ENCODE data around the gene AMOTL1.
"Not testable (repeated sequence)": the region's sequence is repeated elsewhere in the genome, so short reads cannot be mapped to it uniquely, and the experiment has no call there.

Gene AMOTL1

DNA sequence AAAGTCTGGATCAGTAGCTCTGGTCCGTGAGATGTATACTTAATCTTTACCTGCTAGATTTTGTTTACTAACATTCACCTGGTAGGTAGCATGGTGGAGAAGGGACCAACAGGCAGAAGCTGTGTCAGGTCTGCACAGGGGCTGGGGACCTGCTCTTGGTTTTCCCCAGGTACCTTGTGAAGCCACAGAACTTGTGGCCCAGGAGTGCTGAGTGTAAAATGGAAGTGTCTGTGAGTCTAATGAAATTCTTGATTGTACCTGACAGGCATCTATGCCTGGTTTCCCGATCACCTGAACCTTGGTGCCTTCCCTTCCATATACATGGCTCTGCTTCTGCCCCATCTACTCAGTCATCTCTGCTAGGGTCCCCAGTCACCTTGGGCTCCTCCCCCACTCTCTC is 110.8 kb downstream of the AMOTL1 start:
- no peak for DNase-seq (ENCODE audit: low read depth, low spot score)

DNA sequence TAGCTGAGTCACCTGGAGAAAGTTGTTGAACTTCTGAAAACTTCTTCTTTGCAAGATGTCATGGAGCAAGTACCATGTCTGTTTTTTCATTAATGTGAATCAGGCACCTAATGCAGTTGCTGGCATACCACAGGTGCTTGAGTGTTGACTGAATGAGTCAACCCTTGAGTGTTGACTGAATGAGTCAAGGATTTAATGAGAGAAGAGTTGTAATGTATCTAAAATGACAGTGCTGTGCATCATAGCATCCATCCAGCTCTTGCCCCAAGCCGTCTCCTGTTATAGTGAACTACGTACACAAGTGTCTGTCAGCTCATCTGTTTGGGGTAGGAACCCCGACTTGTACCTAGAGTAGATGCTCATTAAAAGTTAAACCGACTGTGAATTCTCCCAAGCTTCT is 112.1 kb downstream of the AMOTL1 start:
- no peak for DNase-seq (ENCODE audit: low read depth, low spot score)

DNA sequence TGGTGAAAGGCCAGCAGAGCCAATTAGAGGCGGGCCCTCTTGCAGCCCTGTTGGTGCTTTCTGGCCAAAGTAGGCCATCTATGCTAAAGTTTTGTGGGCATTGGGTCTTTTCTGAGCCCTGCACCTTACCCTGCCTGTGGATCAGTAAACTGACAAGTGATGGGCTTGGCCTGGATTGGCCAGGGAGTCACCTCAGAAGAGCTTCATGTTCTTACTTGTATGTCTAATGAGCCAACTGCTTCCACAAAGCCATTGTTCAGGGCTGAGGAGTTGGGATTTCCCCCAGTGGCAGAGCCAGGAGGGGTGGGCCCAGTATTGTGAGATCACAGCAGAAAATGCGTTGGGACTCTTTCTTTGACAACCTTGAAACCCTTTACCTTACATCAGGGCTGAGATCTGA is 114.8 kb downstream of the AMOTL1 start:
- peak; percentile 48 for DNase-seq (ENCODE audit: low read depth, low spot score)

DNA sequence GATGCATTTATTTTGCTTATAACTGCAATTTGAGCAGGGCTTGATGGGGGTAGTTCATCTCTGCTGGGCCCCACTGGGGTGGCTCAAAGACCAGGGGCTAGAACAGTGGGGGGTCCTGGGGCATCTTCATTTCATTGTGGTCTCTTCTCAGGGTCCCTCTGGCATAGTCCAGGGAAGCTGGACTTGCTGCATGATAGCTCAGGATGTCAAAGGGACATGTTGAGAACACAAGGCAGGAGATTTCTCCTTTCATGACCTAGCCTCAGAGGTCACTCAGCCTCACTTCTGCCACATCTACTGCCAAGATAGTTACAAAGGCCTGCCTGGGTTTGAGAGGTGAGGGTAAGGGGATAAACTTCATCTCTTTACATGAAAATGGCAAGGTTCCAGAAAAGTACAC is 115.7 kb downstream of the AMOTL1 start:
- no peak for DNase-seq (ENCODE audit: low read depth, low spot score)

DNA sequence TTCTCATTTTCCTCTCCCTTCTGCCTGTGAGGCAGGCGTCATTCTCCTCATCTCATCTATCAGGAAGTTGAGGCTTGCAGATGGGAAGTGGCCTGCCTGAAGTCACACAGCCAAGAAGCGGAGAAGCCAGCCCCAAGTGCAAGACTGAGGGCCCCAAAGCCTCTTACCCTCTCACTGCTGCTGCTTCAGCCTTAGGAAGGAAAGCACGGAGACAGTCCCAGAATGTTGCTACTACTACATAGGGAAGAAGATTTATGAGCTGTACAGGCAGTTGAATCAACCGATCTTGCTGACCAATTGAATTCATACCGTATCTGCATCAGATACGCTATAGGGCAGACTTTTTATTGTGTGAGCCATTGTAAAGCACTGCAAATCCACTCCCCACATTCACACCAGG is 116.2 kb downstream of the AMOTL1 start:
- DNase-seq (ENCODE audit: low read depth, low spot score) = no peak

DNA sequence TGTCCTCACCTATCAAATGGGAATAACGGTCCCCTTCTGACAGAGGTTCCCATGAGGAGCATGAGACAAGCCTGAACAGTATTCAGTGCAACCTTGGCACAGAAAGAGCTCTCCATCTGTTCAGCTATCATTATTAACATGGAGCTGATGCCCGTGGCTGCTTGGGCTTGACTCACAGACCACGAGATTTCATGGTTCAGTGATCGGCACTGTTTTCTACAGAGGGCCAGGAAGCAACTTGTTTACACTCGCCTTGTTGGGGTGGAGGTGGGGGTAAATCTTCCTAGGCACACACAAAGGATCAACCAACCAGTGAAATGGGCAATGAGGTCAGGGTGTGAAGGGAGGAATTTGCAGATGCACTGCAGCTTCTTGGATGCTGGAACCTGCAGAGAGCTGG is 117.0 kb downstream of the AMOTL1 start:
- DNase-seq (ENCODE audit: low read depth, low spot score) = peak; percentile 88

DNA sequence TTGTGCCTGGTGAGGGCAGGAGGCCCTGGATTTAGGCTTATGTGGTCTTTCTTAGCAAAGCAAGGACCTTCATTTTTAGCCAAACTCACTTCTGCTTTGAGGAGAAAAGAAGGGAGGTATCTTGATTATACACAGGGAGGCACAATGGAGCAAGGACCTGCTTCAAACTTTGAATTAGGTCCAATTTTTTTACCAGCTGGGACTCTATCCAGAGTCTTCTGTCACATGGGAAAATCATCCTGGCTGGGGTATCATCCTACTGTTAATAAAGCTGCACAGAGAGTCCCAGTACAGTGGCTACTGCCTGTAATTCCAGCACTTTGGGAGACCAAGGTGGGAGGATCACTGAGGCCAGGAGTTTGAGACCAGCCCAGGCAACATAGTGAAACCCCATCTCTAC is 117.4 kb downstream of the AMOTL1 start:
- peak; percentile 36 for DNase-seq (ENCODE audit: low read depth, low spot score)

DNA sequence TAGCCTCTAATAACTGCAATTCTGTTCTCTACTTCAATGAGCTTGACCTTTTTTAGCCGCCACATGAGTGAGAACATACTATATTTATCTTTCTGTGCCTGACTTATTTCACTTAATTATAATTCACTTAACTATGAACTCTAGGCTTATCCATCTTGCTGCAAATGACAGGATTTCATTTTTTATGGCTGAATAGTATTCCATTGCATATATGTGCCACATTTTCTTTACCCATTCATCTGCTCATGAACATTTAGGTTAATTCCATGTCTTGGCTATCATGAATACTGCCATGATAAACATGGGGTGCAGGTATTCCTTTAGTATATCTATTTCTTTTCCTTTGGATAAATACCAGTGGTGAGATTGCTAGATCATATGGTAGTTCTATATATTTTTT is 120.0 kb downstream of the AMOTL1 start:
- DNase-seq (ENCODE audit: low read depth, low spot score) = no peak

DNA sequence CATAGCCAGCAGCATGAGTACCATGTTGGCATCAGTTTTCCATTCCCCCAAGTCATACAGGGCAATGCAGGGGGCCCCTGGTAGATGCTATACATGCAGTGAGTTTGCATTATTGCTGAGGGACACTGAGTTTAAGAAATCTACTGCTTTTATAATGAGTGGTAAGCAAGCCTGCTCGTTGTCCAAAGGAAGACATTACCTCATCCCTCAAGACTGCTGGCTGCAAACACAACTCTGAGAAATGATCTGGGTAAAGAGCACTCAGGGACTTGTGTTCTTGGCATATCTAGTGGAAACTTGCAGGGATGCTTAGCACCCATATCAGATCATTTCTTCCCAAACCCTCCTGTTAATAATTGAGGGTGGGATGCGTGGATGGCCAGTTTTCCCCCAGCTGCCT is 127.3 kb downstream of the AMOTL1 start:
- peak; percentile 73 for DNase-seq (ENCODE audit: low read depth, low spot score)

DNA sequence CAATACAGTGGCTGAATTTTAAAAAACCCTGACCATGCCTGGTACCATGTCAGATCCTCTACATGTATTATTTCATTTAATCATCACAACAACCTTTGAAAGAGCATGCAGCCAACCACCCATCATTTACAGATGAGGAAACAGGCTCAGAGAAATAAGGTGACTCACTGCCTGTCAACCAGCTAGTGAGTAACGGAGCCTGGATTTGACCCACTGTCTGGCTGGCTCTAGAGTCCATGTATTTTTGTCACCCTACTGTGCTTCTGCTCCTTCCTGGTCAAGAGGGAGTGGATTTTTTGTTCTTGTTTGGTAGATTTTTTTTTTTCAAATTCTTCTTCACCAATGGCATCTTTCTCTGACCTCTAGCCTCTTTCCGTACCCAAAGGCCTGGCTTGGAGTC is 127.8 kb downstream of the AMOTL1 start:
- peak; percentile 78 for DNase-seq (ENCODE audit: low read depth, low spot score)

DNA sequence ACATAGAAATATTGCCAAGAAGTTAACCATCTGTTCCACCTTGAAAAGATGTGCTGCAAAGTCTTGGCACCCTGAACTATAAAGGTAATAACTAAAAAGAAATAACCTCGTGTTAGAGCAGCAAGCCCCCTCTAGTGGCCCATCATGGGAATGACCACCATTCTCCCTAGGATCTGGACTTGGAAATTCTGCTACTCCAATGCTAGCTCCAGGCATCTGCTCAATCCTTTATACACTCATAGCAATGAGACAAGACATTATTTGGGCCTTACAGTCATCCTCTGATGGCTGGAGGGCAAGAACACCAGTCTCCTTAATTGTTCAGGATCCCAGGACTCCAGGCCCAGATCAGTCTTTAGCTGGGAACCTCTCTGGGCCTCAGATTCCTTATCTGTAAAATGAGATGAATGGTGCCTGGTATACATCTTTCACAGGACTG is 129.2 kb downstream of the AMOTL1 start:
- peak; percentile 73 for DNase-seq (ENCODE audit: low read depth, low spot score)

DNA sequence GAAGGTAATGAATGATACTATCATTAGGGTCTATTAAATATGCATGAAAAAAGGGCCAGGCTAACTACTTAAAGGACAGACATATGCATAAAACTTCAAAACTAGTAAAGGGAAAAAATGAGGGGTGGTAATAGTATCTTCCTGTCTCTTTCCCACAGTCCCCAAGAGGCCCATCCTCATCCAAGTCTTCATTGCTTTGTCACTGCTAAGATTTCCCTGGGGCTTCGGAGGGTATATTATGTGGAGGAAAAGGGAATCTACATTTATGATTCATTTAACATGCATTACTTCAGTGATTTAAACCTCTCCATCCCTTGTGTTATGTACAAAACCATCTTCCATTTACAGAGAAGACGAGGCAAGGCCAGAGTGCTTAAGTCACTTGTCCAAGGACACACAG is 139.1 kb downstream of the AMOTL1 start:
- DNase-seq (ENCODE audit: low read depth, low spot score) = no peak

DNA sequence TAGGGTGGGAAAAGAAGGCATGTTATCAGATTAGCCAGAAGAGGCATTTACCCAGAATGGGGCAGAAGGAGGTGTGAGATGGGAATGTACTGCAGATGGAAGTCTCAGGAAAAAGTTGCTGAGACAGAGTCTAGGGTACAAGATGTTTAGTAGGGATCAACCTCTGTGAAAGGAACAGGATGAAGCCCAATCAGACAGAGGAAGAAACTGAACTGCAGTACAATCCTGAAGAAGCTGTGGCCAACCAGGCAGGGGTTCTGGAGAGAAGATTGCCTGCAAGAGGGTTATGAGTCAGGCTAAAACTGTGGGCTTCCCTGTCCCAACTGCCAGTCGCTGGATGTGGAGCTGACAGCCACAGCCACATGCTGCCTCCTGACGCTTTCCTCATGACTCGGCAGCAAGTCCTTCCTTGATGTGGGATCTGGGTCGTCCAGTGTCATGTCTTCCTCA is 141.2 kb downstream of the AMOTL1 start:
- DNase-seq (ENCODE audit: low read depth, low spot score) = peak; percentile 46

DNA sequence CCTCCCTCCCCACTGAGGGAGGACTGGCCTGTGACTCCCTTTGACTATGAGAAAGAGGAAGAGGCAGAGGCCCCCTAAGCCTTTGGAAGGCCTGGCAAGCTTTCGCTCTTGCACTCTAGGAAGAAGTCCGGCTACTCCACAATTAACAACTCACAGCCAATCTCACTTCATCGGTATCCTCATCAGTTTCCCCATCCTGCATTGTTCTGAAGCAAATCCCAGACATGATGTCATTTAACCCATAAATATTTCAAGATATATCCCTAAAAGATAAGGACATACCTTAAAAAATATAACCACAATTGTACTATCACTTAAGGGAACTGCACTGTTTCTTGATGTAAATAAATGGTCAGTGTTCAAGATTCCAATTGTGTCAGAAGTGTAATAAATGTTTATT is 142.1 kb downstream of the AMOTL1 start:
- DNase-seq (ENCODE audit: low read depth, low spot score) = no peak

DNA sequence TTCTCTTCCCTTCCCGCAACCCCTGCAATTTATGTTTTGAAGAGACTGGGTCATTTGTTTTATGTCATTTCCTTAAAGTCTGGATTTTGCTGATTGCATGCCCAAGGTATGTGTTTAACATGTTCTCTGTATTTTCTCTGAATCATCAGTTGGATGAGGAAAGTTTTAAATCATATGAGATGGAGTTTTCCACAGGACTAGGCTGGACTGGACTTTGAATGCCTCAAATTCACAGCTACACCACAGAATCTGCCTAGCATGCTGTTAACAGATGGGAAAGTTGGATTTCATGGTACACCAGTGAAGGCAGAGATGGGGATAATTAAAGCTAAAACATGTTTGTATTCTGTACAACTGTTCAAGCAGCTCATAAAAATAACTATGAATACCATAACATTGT is 142.6 kb downstream of the AMOTL1 start:
- DNase-seq (ENCODE audit: low read depth, low spot score) = no peak

DNA sequence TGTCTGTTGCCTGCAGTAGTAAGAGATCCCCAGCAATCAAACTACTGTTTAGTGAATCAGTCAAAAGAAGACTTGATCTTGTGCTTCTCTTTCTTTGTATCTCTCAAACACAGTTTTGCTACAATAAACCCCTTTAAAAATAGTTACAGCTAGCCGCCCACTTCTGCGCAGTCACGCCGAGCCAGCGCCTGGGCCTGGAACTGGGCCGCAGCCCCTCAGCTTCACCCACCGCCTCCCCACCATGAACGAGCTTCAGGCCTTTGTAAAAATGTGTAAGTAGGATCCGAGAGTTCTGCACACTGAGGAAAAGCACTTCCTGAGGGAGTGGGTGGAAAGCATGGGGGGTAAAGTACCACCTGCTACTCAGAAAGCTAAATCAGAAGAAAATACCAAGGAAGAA is 144.7 kb downstream of the AMOTL1 start:
- DNase-seq (ENCODE audit: low read depth, low spot score) = no peak

DNA sequence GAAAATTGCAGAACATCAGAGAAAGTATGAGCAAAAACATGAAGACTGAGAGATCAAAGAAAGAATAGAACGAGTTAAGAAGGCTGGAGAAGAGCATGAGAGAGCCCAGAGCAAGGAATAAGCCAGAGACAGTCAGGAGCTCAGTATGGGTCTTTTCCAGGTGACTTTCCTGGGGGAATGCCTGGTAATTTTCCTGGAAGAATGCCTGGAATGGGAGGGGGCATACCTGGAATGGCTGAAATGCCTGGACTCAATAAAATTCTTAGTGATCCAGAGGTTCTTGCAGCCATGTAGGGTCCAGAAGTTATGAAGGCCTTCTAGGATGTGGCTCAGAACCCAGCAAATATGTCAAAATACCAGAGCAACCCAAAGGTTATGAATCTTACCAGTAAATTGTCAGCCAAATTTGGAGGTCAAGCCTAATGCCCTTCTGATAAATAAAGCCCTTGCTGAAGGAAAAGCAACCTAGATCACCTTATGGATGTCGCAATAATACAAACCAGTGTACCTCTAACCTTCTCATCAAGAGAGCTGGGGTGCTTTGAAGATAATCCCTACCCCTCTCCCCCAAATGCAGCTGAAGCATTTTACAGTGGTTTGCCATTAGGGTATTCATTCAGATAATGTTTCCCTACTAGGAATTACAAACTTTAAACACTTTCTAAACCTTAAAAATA is 145.7 kb downstream of the AMOTL1 start:
- not testable (repeated sequence) for DNase-seq (ENCODE audit: low read depth, low spot score)

DNA sequence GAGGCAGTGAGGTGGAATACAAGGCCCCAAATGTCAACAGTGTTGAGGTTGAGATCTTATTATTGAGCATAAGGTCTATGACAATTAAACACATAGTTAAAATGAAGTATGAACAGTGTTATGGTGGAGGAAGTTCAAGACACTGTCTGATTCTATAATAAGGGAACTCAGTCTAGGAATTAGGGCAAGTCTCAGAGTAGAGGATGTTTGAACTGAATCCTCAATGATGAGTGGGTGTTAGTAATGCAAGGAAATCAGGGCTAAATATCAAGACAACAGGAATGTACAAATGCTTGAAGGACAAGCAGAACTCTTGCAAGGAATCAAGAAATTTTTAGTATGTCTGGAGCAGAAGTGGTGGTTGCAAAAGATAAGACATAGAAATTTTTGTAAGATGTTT is 152.2 kb downstream of the AMOTL1 start:
- DNase-seq (ENCODE audit: low read depth, low spot score) = no peak

DNA sequence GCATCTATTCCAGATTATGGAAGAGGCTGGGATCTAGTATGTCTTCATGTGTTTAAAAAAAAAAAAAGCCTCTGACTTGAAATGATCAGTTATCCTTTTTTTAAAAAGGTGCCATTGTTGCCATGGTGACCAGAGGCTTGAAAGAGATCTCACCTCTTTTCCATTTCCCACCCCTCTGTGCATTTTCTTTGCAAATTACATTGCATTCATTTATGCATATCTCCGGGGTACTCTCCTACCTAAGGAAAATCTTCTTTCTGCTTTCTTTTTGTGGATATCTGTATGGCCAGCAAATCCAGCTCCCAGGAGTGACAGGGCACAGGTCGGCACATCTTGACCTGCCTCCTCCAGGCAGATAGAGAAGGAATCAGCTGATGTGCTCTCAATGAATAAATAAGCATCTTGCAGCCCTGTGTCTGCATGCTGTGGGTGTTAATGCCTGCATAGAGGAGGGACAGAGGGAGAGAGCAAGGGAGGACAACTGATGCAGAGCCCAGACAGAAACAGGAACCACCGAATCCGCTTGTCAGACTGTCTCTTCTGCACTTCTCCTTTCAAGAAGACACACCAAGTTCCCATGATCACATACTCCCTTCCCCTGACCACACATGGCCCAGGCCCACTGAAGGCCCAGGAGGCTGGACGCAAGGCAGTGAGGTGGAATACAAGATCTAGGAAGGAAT is 154.3 kb downstream of the AMOTL1 start:
- no peak for DNase-seq (ENCODE audit: low read depth, low spot score)

DNA sequence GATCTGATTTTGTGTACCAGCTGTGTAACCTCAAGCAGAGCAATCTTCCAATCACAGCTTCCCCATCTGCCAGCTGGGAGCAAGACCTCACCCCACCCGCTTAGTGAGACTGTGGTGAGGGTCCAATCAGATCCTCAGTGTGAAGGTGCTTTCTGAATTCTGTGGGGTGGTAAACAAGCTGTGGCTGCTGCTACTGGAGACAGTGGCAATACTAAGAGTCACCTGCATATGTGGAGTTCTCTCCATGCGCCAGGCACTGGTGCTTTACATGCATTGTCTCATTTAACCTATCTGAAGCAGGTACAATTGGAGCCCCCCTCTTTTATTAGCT is 154.8 kb downstream of the AMOTL1 start:
- DNase-seq (ENCODE audit: low read depth, low spot score) = no peak

DNA sequence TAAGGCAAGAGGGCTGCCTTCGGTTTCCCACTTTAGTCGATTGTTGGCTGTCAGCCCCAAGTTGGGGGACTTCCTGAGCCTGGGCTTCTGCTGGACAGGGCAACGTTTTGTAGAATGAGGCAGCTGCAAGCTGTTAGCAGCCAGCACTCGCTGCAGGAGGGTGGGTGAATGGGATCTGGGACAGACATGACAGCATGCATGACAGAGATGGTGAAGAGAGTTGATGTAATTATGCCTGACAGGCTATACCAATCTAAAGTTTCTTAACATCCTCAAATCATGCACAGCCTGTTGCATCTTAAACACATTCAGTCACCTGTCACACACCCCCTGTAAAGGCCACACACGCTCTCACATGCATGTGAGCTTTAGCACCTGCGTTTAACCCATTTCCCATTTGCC is 156.0 kb downstream of the AMOTL1 start:
- no peak for DNase-seq (ENCODE audit: low read depth, low spot score)

DNA sequence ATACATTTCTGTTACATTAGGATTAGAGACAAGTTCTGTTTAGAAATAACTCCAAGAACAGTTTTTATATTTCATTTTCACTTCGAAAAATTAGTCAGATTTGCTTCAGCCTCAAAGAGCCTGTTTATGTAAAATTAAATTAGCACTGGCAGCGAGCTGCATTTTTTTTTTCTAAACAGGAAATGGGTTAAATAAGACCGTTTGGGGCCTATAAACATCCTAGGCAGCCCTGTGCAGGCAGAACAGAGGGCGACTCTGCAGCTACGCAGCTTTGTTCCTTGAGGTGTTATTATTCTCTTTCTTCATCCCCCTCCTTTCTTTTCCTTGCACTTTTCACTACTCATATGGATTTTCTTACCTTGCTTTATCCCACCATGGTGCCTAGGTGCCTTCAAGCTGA is 156.5 kb downstream of the AMOTL1 start:
- no peak for DNase-seq (ENCODE audit: low read depth, low spot score)

DNA sequence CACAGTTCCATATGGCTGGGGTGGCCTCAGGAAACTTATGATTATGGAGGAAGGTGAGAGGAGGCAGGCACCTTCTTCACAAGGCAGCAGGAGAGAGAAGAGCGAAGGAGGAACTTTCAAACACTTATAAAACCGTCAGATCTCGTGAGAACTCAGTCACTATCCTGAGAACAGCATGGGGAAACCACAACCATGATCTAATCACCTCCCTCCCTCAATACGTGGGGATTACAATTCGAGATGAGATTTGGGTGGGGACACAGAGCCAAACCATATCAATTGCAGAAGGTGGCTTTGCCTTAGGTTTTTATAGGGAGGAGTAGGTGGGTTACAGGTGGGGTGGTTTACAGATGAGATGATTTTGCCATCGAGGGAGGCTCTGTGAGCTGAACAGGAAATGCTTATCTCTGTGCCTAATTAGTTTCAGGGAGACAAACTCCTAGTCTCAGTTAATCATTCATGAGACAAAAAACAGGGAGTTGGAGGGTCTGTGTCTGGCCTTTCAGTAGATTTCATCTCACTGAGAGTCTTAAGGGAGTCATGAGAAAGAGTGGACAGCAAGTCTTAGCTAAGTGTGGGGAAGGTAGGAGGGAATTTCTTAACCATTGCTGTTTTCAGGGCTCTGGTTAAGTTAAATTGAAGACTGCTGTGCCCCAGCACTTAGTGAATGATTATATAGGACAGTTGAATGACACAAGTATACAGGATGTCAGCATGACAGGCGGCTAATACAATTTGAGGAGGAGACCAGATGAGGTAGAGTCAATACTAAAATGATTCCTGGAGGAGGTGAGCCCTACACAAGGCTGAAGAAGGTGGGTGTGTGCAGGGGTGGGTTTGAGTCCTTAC is 157.5 kb downstream of the AMOTL1 start:
- no peak for DNase-seq (ENCODE audit: low read depth, low spot score)

Data from astrocyte of the hippocampus (primary cell).